GM21360 (cell line): ENCODE results near the gene TMCO4.

Experiments
- ATAC-seq: cut with Tn5 transposase; IDR thresholded peaks from one replicate; pipeline ENCODE4 v1.9.1; 2021; ENCODE audit warnings: mild to moderate bottlenecking, moderate library complexity; ENCODE audit not compliant: unreplicated experiment

The TMCO4 gene

DNA sequence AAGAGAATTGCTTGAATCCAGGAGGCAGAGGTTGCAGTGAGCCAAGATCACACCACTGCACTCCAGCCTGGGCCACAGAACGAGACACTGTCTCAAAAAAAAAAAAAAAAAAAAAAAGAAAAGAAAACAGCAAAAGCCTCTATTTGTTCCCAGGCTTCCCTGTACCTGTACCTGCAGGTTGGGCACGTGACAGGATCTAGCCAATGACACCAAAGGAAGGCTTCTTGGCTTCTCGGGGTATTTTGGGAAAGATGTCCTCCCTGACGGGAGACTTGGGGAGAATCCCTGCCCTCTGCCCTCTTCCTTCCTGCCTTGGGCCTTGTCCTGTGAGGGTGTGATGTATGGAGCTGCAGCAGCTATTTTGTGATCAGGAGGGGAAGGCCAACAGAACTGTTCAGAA, 22.8 kb downstream of the TMCO4 start:
- ATAC-seq = no peak

DNA sequence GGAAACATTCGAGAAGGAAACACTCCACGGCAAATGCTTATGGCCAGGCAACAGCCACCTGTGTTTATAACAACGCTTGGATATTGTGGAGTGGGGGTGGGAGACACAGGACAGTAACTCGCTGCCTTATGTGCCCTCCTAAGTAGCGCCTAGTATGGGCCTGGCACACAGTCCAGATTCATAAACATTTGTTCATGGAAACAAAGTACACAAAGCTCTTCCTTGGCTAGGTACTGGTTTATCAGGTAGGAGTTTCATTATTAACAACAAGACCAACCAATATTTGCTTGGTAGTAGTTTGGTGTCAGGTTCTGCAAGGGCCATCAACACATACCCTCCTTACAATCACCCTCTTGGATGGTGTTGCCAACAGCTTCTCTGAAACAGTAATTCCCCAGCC, 23.4 kb downstream of the TMCO4 start:
- no peak for ATAC-seq

DNA sequence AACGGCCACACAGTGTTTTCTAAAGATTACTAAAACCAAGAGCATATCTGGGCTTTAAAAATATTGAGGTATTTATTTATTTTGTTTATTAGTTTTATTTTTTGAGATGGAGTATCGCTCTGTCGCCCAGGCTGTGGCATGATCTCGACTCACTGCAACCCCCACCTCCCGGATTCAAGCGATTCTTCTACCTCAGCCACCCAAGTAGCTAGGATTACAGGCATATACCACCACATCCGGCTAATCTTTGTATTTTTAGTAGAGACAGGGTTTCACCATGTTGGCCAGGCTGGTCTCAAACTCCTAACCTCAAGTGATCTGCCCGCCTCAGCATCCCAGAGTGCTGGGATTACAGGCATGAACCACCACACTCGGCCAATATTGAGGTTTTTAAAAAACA, 23.9 kb downstream of the TMCO4 start:
- ATAC-seq = no peak

DNA sequence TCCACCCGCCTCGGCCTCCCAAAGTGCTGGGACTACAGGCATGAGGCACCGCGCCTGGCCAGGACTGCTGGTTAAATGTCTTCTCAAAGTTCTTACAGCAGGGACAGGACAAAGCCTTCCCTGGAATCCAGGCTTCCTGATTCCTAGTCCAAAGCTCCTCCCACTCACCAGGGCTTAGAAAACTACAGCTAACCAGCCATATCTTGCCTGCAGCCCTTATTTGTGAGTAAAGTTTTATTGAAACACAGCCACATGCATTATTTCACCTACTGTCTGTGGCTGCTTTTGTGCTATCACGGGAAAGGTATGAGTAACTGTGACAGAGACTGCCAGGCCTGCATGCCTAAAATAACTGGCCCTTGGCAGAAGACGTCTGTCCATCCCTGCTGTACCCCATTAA, 24.4 kb downstream of the TMCO4 start:
- ATAC-seq = no peak

DNA sequence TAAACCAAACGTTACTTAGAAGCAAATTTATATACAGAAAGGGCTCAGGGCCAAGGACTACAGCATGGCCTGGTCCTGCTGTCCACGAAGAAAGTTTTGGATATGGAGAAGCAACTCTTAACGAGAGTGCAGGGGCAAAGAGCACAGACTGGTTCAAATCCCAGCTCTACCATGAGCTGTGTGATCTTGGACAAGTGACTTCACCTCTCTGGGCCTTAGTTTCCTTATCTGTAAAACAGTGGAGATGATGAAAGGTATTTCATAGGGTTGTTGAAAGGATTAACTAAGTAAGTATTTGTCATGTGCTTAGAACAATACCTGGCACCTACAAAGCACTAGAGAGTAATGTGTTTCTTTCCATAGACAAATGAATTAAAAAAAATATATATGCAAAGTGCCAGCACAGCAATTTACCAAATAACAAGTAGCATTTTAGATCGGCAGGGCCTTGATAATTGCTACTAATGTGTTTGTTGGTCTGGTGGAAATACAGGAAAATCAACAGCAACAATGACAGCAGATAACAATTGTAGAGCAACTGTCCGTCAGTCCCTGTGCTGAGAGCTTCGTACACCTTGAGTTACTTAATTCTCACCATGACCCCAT, 25.4 kb downstream of the TMCO4 start:
- no peak for ATAC-seq

DNA sequence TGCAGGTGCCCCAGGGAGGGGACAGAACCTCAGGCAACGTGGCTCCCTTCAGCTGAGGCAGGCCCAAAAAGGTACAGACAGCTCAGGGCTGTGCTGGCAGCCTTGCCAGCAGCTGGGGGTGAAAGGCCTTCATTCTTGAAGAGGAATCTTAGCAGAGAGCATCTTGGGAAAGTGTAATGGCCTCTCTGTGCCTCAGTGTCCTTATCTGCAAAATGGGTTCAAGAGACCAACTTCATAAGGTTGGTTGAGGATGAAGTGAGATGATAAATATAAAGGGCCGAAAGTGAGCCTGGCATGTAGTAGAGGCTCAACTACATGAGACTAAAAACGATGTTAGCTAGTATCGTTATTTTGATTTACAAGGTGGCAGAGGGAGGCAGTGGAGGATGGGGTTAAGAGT, 26.2 kb downstream of the TMCO4 start:
- ATAC-seq = no peak

DNA sequence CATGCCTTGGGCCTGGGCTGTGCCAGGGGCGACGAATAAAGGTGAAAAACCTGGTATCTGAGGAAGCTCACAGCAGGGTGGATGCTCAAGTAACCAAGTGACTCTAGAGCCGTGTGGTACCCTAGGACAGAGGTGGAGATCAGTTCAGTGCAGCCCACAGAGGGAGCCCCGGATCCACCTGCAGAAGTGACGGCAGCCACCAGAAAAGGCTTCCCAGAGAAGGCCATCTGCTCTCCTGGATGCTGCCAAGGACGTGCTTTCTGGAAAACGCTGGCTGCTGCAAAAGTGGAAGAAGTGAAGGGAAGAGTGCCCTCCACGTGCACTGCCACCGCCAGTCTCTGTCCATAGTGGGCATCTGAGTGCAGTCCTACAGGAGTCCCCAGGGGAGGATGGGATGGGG, 27.7 kb downstream of the TMCO4 start:
- no peak for ATAC-seq

DNA sequence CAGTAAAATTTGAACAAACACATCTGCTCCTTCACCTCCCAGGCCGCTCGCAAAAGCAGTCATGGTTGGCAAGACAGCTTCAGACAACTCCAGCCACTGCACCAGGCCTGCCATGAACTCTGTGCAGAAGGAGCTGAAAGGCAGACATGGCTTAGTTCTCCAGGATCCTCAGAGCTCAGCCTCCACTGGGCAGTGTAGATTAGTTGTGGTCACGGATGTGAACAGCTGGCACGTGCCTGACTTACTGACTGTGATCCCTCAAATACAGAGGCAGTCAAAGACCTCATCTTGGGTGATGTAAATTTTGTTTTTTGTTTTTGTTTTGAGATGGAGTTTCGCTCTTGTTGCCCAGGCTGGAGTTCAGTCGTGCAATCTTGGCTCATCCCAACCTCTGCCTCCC, 28.4 kb downstream of the TMCO4 start:
- ATAC-seq = no peak

DNA sequence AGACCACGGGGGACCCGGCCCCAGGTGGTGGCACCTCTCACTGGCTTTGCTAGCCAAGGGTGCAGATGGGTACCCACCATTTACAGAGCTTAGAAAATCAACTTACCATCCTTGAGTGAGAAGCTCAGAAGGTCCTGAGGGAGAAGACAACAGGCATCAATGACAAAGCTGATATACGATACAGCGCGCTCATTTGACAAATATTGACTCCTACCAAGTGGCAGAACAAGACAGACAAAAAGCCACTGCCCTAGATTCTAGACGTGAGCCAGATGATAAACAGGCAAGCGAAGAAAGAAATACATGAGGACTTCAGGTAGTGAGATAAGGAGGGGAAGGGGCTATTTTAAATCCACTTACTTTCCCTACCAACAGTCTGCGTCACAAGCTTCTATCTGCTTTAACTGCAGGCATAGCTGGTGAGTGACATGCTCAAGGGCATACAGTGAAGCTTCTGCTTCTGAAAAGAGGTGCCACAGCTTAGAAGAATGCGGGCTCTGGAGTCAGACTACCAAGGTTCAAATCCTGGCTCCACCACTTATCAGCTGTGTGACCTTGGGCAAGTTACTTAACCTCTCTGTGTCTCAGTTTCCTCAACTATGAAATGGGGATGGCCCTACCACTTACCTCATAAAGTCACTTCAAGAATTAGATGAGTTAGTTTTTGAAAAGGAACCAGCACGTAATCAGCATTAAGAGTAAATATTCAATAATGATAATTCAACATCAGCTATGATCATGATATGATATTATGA, 29.1 kb downstream of the TMCO4 start:
- ATAC-seq = no peak

DNA sequence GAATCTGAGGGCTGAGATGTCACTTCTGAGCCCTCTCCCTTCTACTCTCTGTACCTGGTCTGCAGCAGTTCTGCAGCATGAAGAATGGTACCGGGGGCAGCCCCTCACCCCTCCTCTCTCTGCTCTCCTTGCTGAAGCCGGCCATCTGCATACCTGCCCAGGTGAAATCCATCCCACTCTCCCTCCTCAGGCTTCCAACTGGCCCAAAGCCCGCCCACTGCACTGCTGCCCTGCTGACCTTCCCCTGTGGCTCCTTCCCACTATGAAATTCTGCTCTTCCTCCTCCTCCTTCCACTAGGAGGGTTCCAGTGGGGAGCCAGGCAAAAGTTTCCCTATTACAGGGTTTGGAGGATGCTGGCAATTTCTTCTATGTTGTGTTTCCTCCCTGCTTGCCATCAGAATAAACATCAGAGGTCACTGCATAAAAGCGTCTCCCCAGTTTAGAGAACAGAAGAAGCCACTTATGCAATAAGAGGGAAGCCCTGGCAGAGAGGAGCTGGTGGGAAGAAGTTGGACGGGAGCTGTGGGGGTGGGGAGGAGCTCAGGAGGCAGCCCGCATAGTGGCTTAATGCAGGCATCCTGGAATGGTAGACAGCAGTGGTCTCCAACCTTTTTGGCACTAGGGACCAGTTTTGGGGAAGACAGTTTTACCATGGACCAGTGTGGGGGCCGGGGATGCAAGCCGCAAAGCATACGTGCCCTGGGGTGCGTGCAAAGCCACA, 30.3 kb downstream of the TMCO4 start:
- no peak for ATAC-seq

DNA sequence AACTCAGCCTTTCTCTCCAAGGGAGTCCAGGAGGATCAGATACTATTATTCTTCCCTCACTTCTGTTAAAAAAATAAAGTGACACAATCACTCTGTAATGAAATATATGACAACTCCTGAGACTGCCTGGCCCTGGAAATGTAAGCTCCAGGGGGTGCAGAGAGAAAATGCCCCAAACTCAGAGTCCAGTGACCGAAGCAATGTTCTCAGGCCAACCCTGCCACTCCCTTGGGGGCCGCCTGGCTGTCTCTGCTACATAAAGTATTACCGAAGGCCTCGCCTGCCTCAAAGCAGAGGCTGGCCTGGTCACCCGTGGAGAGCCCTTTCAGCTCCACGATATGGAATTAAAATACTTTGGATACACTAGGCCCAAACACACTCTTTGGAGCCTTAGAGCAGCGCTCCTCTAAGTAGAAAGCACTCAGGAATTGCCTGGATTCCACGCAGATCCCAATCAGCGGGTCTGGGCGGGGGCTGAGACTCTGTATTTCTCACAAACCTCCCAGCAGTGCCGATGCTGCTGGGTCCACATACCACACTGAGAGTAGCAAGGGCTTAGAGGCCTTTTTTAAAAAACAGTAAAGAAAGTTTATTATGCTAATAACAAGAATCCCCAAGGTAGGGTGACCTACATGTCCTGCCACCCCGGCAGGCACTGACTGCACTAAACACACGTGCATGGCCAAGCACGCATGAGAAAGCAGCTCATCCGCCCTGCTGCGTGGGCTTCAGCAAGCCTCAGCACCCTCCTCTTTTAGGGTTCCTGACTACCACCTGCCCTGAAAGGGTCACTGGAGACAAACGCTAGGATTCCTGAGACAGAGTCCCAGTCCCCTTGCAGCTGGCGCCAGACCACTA, 31.1 kb downstream of the TMCO4 start:
- ATAC-seq = no peak

DNA sequence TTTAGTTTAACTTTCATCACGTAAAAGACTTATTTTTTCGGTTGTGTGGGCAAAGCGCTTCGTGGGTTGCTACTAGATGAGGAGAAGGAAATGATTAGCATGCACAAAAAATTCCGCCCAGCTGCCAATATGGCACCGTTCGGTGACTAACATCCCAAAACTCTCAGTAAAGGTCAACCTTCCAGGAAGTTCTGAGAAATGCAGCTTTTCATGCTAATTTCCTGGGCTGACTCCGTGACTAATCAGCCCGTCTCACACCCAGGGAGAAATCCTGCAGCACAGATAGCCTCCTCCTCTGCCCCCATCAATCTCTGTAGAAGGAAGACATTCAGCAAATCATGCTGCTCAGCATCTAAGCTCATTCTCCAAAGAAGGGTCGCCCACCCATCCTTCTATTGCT, 34.1 kb downstream of the TMCO4 start:
- no peak for ATAC-seq

DNA sequence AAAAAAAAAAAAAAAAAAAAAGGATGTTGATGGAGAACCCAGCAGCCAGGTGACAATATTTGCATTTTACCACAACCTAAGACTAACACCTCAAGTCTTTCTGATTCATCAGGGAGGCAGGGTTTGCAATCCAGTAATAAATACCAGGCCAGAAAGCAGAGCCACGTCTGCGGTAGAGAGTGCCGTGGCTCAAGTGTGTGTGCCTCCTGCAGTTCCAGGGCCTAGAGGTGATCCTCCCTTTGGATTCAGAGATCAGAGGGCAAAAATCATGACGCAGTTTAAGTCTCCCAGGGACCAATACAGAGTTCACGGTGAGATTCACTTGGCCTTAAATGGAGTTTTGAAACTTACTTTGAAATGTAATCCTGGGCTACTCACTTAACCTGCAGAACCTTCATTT, 34.9 kb downstream of the TMCO4 start:
- no peak for ATAC-seq

DNA sequence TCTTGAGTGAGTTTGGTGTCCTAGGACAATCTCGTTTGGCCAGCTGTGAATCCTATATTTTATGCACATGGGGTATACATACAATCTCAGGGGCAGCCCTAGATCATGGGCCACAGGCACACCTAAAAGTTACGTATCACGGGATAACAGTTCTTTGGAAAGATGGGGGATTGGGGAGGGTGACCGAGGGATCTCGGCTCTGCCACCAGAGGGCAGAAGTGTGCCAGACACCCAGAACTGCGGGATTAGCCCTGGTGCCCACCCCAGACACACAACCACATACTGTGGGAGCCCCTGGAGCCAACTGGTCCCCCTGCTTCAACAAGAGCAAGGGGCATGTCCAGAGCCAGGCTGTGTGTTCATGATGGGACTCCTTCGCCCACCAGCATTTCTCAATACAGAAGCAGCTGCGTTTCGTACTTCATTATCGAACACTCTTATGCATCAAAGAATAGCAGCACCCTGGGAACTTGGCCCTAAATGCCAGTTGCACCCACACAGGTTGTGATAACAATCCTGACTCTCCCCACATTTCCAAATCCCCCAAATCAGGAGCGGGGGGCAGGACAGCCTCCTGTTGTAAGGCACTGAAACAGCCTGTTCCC, 37.4 kb downstream of the TMCO4 start:
- no peak for ATAC-seq

DNA sequence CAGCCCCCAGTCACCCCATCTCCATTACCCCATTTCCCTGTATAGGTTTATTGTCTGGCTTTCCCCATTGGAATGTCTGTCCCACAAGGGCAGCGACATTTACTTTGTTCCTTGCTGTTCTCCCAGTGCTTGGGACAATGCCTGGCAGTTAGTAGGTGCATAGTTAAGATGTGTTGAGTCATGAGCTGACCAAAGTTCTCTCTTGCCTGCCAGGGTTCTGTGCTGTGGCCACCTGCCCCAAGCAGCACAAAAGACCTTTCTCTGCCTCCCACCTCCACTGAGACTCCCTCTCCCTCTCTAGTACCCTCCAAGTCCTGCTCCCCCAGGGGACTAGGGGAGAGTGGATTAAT, 40.0 kb downstream of the TMCO4 start:
- no peak for ATAC-seq

DNA sequence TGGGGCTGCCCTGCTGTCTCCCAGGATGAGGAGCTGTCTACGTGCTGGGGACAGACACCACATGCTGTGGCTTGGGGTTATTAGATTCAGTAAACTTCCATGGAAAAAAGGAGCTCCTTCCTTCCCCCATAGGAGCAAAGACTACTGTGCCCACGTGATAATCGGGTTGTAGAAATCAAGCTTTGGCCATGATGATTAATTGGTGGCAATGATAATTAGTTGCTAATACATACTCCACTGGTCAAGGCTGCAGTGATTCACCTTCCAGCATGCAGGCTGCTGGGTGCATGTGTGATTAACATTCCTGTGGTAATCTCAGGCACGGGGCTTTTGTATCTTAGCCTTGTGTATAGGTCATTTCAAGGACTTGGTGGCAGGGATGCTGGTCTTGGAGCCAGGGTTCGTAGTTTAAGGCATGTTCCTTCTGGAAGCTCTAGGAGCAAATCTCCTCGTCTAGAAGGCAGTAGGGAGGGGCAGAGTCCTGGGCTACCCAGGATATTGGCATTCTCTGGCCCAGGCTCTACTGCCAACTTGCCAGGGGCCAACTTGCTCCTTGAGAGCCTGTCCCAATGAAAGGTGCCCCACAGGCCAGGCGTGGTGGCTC, 41.4 kb downstream of the TMCO4 start:
- ATAC-seq = no peak

DNA sequence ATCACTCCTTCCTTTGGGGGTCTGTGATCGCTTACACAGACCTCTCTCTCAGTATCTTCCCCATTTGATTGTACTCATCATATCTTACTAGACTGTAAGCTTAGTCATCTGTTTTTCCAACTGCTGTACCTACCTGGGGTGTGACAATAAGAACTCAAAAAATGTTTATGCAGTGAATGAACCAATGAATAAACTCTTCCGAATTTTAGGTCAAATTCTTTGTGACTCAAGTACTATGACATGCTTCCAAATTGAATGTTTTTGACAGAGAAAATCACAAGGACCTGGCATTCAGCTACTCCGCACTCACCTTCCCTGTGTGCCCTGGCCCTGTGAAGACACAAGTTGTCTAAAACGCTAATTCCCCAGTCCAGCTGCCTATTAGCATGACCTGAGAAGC, 42.1 kb downstream of the TMCO4 start:
- no peak for ATAC-seq

DNA sequence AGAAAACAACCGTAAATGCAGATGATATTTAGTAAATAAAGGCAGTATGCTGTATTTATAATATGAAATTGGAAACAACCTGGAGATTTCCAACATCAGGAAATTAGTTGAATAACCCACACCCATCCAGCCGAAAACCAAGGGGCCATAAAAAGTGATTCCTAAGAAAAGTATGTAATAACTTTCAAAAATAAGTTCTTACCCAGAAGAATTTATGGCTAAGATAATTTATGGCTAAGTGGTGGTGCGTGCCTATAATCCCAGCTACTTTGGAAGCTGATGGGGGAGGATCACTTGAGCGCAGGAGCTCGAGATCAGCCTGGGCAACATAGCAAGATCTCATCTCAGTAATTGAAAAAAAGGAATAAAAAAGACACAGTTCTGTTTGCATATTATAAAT, 43.2 kb downstream of the TMCO4 start:
- ATAC-seq = no peak

DNA sequence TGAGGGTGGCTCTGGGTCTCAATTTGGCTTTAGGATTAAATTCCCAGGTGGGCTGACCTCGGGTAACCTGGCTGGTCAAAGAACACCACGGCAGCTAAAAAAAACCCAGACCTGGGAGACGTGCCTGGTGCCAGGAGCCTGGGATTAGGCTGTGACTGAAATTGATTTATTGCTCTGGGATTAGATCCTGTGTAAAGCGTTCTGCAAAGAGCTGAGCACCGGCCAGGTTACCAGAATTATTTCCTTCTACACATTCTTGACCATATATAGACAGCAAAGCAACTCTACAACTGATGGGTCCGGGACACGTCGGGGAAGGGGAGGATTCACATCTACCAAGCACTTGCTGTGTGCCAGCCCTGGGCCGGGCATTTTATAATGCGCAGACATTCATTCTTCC, 45.2 kb downstream of the TMCO4 start:
- no peak for ATAC-seq

DNA sequence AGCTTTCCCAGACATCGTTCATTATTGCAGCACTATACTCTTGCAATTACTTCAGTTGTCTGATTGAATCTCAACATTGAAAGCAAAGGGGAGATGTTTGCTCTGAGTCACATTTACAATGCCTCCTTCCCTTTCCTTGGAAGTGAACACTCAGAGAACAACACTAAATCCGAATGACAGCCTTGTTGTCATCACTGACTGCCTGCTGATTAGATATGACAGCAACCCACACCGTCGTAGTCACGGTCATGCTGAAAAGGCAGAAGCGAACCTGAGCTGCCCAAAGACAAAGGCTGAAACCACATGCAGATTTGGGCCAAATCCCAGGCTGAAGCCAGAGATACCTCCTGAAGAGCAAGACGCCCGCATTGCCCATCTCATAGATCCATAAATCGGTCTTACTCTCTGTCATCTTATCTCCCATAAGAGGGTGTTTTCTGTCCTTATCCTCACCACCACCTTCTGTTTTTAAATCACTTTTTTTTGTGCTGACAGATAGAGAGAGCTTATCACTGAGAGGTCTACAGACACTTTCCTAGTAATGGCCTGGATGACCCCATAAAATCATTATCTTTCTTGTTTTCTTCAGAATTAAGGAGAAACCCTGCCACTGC, 47.5 kb downstream of the TMCO4 start:
- ATAC-seq = no peak
